H1 (cell line): ENCODE results near the gene ATF7. TPM values are rescaled to one million over a fixed set of nuclear protein-coding genes. Genes with fewer than 3 reads are reported as not detected.
A peak's percentile ranks its signal among the peaks of the same experiment; 100 is the strongest.

ENCODE experiments used
- CTCF ChIA-PET: fragments of 300-600 bp; sonication (Branson Sonifier 250); formaldehyde crosslinking; loops from one replicate; lab custom pipeline; 2021; ENCODE audit not compliant: partially characterized antibody; lab: Charles Lee
- POLR2A ChIA-PET: fragments of 300-600 bp; sonication (Branson Sonifier 250); formaldehyde crosslinking; loops from one replicate; lab custom pipeline; 2021; ENCODE audit warnings: inconsistent platforms; ENCODE audit not compliant: partially characterized antibody; lab: Charles Lee
- DNase-seq, 2 experiments: peaks; one replicate each; pipeline versions ENCODE4 v3.0.0 to v3.0.0-alpha.2; 2010 to 2022; ENCODE audit warnings: low spot score in 2 of 2, low read depth in 1 of 2, mixed read lengths in 1 of 2
- FAIRE-seq: peaks from 2 replicates; lab custom pipeline; 2011; peaks lifted over from hg19 to GRCh38; lab: Jason Lieb, UNC
- H2AFZ ChIP-seq: 2 replicates; pipeline ENCODE4 v1.8.1; 2012; ENCODE audit warnings: low read length, inconsistent platforms
- H2AK5ac ChIP-seq: 2 replicates; pipeline ENCODE4 v1.6.1; 2013; ENCODE audit warnings: low read depth, low read length
- H2BK120ac ChIP-seq: replicated peaks from 2 replicates; pipeline ENCODE3; 2013; ENCODE audit warnings: low read depth, low read length, inconsistent platforms
- H2BK12ac ChIP-seq: 2 replicates; pipeline ENCODE4 v1.6.1; 2013; ENCODE audit warnings: low read depth, low read length
- H2BK15ac ChIP-seq: 2 replicates; pipeline ENCODE4 v1.6.1; 2013; ENCODE audit warnings: low read length
- H2BK20ac ChIP-seq: 2 replicates; pipeline ENCODE4 v1.6.1; 2013; ENCODE audit warnings: low read length
- H2BK5ac ChIP-seq: 2 replicates; pipeline ENCODE4 v1.6.1; 2013; ENCODE audit warnings: low read depth, low read length
- H3K14ac ChIP-seq: 2 replicates; pipeline ENCODE4 v1.6.1; 2013; ENCODE audit warnings: inconsistent platforms; ENCODE audit not compliant: insufficient read length
- H3K18ac ChIP-seq: 2 replicates; pipeline ENCODE4 v1.6.1; 2013; ENCODE audit warnings: low read length; ENCODE audit errors: extremely low read depth
- H3K23ac ChIP-seq: 2 replicates; pipeline ENCODE4 v1.6.1; 2013; ENCODE audit warnings: inconsistent platforms; ENCODE audit not compliant: insufficient read length
- H3K23me2 ChIP-seq: 2 replicates; pipeline ENCODE4 v1.6.1; 2013; ENCODE audit warnings: low read depth, low read length
- H3K27ac ChIP-seq: 2 replicates; pipeline ENCODE4 v1.6.1; 2011; ENCODE audit warnings: low read depth, low read length, inconsistent platforms
- H3K27me3 ChIP-seq, 4 experiments: replicated peaks in 1 of 4; 1 replicate in 1 of 4; 2 replicates in 3 of 4; pipeline versions ENCODE4 v1.6.1 to v1.8.1; 2011 to 2013; ENCODE audit warnings: low read length in 3 of 4, mild to moderate bottlenecking in 3 of 4, inconsistent platforms in 2 of 4, mixed read lengths in 2 of 4, moderate library complexity in 1 of 4; ENCODE audit not compliant: control insufficient read depth in 3 of 4, insufficient read depth in 3 of 4; ENCODE audit errors: extremely low read depth in 1 of 4
- H3K36me3 ChIP-seq, 4 experiments: 2 replicates each; pipeline versions ENCODE4 v1.6.1 to v1.8.1; 2011 to 2013; ENCODE audit warnings: mild to moderate bottlenecking in 4 of 4, low read length in 3 of 4, moderate library complexity in 2 of 4, control low read depth in 1 of 4, inconsistent platforms in 1 of 4; ENCODE audit not compliant: insufficient read depth in 4 of 4, control insufficient read depth in 2 of 4
- H3K4ac ChIP-seq: replicated peaks from 2 replicates; pipeline ENCODE3; 2013; ENCODE audit warnings: low read length, low read depth, mixed read lengths, inconsistent platforms; ENCODE audit not compliant: insufficient read length
- H3K4me1 ChIP-seq, 4 experiments: replicated peaks in 1 of 4; 1 replicate in 1 of 4; 2 replicates in 3 of 4; pipeline versions ENCODE4 v1.6.1 to v1.8.1; 2011 to 2013; ENCODE audit warnings: low read length in 3 of 4, inconsistent platforms in 2 of 4, mixed read lengths in 1 of 4; ENCODE audit not compliant: insufficient read depth in 4 of 4, control insufficient read depth in 3 of 4
- H3K4me2 ChIP-seq, 2 experiments: 2 replicates each; pipeline versions ENCODE4 v1.6.1 to v1.8.1; 2011 to 2013; ENCODE audit warnings: low read depth in 2 of 2, low read length in 2 of 2, control low read depth in 1 of 2, inconsistent platforms in 1 of 2, mild to moderate bottlenecking in 1 of 2; ENCODE audit not compliant: insufficient read depth in 1 of 2
- H3K4me3 ChIP-seq, 4 experiments: fragments of 200-600, 300-600 bp in 1 of 4; sonication (generic), shearing (Covaris generic), sonication (Bioruptor Twin) in 1 of 4; 2 replicates each; pipeline versions ENCODE4 v1.5.1 to v1.8.1; 2011 to 2016; ENCODE audit warnings: low read length in 4 of 4, low read depth in 3 of 4, control low read depth in 2 of 4, inconsistent platforms in 2 of 4, mild to moderate bottlenecking in 2 of 4, mixed read lengths in 1 of 4, moderate library complexity in 1 of 4; ENCODE audit not compliant: insufficient read depth in 2 of 4; ENCODE audit errors: extremely low read depth in 1 of 4
- H3K56ac ChIP-seq: replicated peaks from 2 replicates; pipeline ENCODE3; 2013; ENCODE audit warnings: low read depth, mild to moderate bottlenecking, mixed read lengths, low read length, inconsistent platforms; ENCODE audit not compliant: insufficient read length
- H3K79me1 ChIP-seq: 2 replicates; pipeline ENCODE4 v1.6.1; 2013; ENCODE audit warnings: low read depth, low read length, control low read depth
- H3K79me2 ChIP-seq, 2 experiments: 2 replicates each; pipeline versions ENCODE4 v1.6.1 to v1.8.1; 2012 to 2013; ENCODE audit warnings: low read length in 2 of 2, mild to moderate bottlenecking in 2 of 2, inconsistent platforms in 1 of 2; ENCODE audit not compliant: insufficient read depth in 2 of 2, control insufficient read depth in 1 of 2
- H3K9ac ChIP-seq, 4 experiments: replicated peaks in 1 of 4; 1 replicate in 1 of 4; 2 replicates in 3 of 4; pipeline versions ENCODE4 v1.6.1 to v1.8.1; 2011 to 2013; ENCODE audit warnings: low read depth in 3 of 4, low read length in 3 of 4, control low read depth in 2 of 4, mild to moderate bottlenecking in 2 of 4, moderate library complexity in 2 of 4, inconsistent platforms in 1 of 4; ENCODE audit errors: extremely low read depth in 1 of 4
- H3K9me3 ChIP-seq, 2 experiments: 2 replicates each; pipeline versions ENCODE4 v1.6.1 to v1.8.1; 2012 to 2013; ENCODE audit warnings: mild to moderate bottlenecking in 2 of 2, moderate library complexity in 2 of 2, control low read depth in 1 of 2, inconsistent platforms in 1 of 2, low read depth in 1 of 2, low read length in 1 of 2, mixed read lengths in 1 of 2; ENCODE audit not compliant: insufficient read depth in 2 of 2
- H4K20me1 ChIP-seq, 2 experiments: replicated peaks in 1 of 2; 2 replicates each; pipeline versions ENCODE3 to v1.8.1; 2011 to 2013; ENCODE audit warnings: inconsistent platforms in 2 of 2, low read length in 2 of 2, mild to moderate bottlenecking in 1 of 2; ENCODE audit not compliant: insufficient read depth in 2 of 2, control insufficient read depth in 1 of 2
- H4K5ac ChIP-seq: 2 replicates; pipeline ENCODE4 v1.6.1; 2013; ENCODE audit warnings: low read length, low read depth, mixed read lengths, inconsistent platforms; ENCODE audit not compliant: insufficient read length
- H4K8ac ChIP-seq: 2 replicates; pipeline ENCODE4 v1.8.0; 2013; ENCODE audit warnings: mild to moderate bottlenecking, moderate library complexity, low read length, inconsistent platforms; ENCODE audit not compliant: insufficient read depth; ENCODE audit errors: extremely low read depth
- H4K91ac ChIP-seq: replicated peaks from 2 replicates; pipeline ENCODE3; 2013; ENCODE audit warnings: low read length, mixed read lengths, inconsistent platforms; ENCODE audit not compliant: insufficient read length
- CTBP2 ChIP-seq: IDR thresholded peaks from 2 replicates; pipeline ENCODE4 v1.7.0; 2011; ENCODE audit warnings: borderline replicate concordance, mild to moderate bottlenecking, moderate library complexity, mixed read lengths, low read length; ENCODE audit not compliant: insufficient read depth, insufficient read length
- POLR2AphosphoS5 ChIP-seq: IDR thresholded peaks from 2 replicates; pipeline ENCODE4 v1.6.1; 2011; ENCODE audit warnings: low read depth, low read length
- WGBS, 2 experiments: shearing (Covaris generic) in 1 of 2; methylation state at CpG; one replicate each; pipeline versions ENCODE4 v1.1.6 to v1.1.7; 2013 to 2015; ENCODE audit warnings: low lambda C conversion rate in 2 of 2, mixed read lengths in 2 of 2, inconsistent platforms in 1 of 2, low coverage in 1 of 2, missing lambda C conversion rate in 1 of 2; ENCODE audit not compliant: insufficient replicate concordance in 2 of 2, insufficient coverage in 1 of 2, insufficient read length in 1 of 2; ENCODE audit errors: extremely low coverage in 1 of 2, missing lambda C conversion rate in 1 of 2; 5-methylcytosine and 5-hydroxymethylcytosine counted together
- polyA plus RNA-seq, 7 experiments: library from polyadenylated mRNA; depleted of rRNA in 3 of 7; stranded (reverse) in 5 of 7; unstranded in 2 of 7; fragments of >200 nt in 5 of 7; fragments of 200-250 nt in 2 of 7; gene quantifications; 1 replicate in 5 of 7; 2 replicates in 1 of 7; 4 replicates in 1 of 7; pipeline versions ENCODE4 v1.2.1 to v1.2.3, GENCODE V29; 2011 to 2013; ENCODE audit warnings: missing spikeins in 2 of 7, mixed read lengths in 2 of 7
- total RNA-seq: library from RNA; stranded (reverse); fragmentation: NEBNext Ultra II Directional; extraction: Animal tissue kit (Norgen Biotek cat#: 25700); gene quantifications from 2 replicates; pipeline ENCODE4 v1.2.1, GENCODE V29; 2021

ATF7 gene
- total and polyA plus RNA-seq, 2 of the 8 experiments (the other 6 are each of a cell fraction or from before 2014, with no cell fraction given), result 10.1 to 16.6 TPM

- TF ChIP-seq CTBP2 (no peak), POLR2AphosphoS5 (peak; percentile 61; the same call in 1 of the 2 replicates)
- no peak for DNase-seq
- H2BK15ac ChIP-seq, result no peak overlapping the region
- ChIA-PET POLR2A (interaction anchor here (1.6 to 67.0 kb wide), 4 partner anchors 7 to 139 kb away, joined by 3 to 3397 read pairs (median 1702); partner anchors contain the start of genes AAAS, MAP3K12, NPFF and PCBP2), CTCF (interaction anchor here (0.9 to 6.4 kb wide), 3 partner anchors 14 to 45 kb away, joined by 5 to 57 read pairs (median 6); no protein-coding TSS in a partner anchor)
- H2AK5ac ChIP-seq, result no peak overlapping the region
- H3K27ac ChIP-seq, result no peak overlapping the region
- no peak overlapping the region for H3K18ac ChIP-seq
- H3K23ac ChIP-seq, result no peak overlapping the region
- H2AFZ ChIP-seq, result no peak overlapping the region
- H3K9me3 ChIP-seq, result no peaks in the 10 kb centered on the region
- H3K9ac ChIP-seq, result no peak overlapping the region
- H3K4ac ChIP-seq, result no peak overlapping the region
- peaks cover 82 to 100% (median 94%) of the 10 kb centered on the region in 4 experiments for H3K36me3 ChIP-seq
- no peak overlapping the region for H3K56ac ChIP-seq
- no peak overlapping the region for H2BK120ac ChIP-seq
- H3K23me2 ChIP-seq, result no peaks in the 10 kb centered on the region; the same call in 1 of the 2 replicates
- FAIRE-seq, result no peak
- peaks cover 8 to 88% of the 10 kb centered on the region in 2 experiments for H3K79me2 ChIP-seq
- no peak overlapping the region for H4K8ac ChIP-seq
- H2BK5ac ChIP-seq, result no peak overlapping the region
- no peak overlapping the region for H2BK12ac ChIP-seq
- no peak overlapping the region for H2BK20ac ChIP-seq
- peaks cover 0 to 10% (median under 1%) of the 10 kb centered on the region in 4 experiments; a peak in 3 of 7 replicates for H3K4me1 ChIP-seq
- H4K20me1 ChIP-seq, result peaks cover 35 to 49% of the 10 kb centered on the region in 2 experiments
- no peaks in the 10 kb centered on the region for H3K27me3 ChIP-seq
- no peak overlapping the region for H3K14ac ChIP-seq
- H3K4me3 ChIP-seq, result no peak overlapping the region
- no peak overlapping the region for H4K91ac ChIP-seq
- peaks cover 4% of the 10 kb centered on the region for H3K79me1 ChIP-seq
- no peak overlapping the region for H3K4me2 ChIP-seq
- no peak overlapping the region for H4K5ac ChIP-seq
- WGBS, 2 experiments, result 85% methylated on average over 3 of the region's 3 CpGs; no CpG with 5 or more reads in 1 of the 2 experiments
These were observed 165.1 kb downstream of the ATF7 start for GRCh38 chr12:53461059-53461458.
